ENCODE measurements around the gene GDPD1. TPM values are rescaled to one million over a fixed set of nuclear protein-coding genes. Genes with fewer than 3 reads are reported as not detected.

The GDPD1 gene
- total and polyA plus RNA-seq, 2 donors (not counting 3 experiments of a cell fraction or from before 2014, with no cell fraction given) = 2.5 to 4.9 TPM

GRCh38 chr17:59172436-59173004 is 47.8 kb upstream of the GDPD1 start:
- H3K4me2 ChIP-seq (ENCODE audit: insufficient read depth, low read length) = no peak overlapping the region
- no TSS peak for BruUV-seq (replicated peaks)
- H2AFZ ChIP-seq (ENCODE audit: low read depth, low read length) = no peak overlapping the region
- H3K9me3 ChIP-seq (replicated peaks; ENCODE audit: control insufficient read depth, insufficient read depth, low read length) = no peaks in the 10 kb centered on the region
- peaks cover 2% of the 10 kb centered on the region for H3K4me1 ChIP-seq (ENCODE audit: control insufficient read depth, extremely low read depth, insufficient read depth, low read length)
- no peak overlapping the region for H3K9ac ChIP-seq (replicated peaks; ENCODE audit: extremely low read depth, insufficient read depth, low read length)
- DNase-seq (ENCODE audit: low read depth, low spot score) (no peak), FAIRE-seq (no peak)
- H3K9me1 ChIP-seq (replicated peaks; ENCODE audit: control insufficient read depth, extremely low read depth, insufficient read depth, low read length) = no peaks in the 10 kb centered on the region
- no peaks in the 10 kb centered on the region for H4K20me1 ChIP-seq (replicated peaks; ENCODE audit: control insufficient read depth, extremely low read depth, insufficient read depth, low read length)
- peaks cover 4 to 10% of the 10 kb centered on the region in 2 experiments for H3K36me3 ChIP-seq (ENCODE audit: control insufficient read depth in 2 of 2, extremely low read depth in 1 of 2, insufficient read depth in 2 of 2, low read length in 2 of 2)
- dilution Hi-C loops (cut with MboI; ENCODE audit: extremely low pct_ligation_motif_present, low sequenced_read_pairs) = no loop called here
- H3K27me3 ChIP-seq (ENCODE audit: control insufficient read depth in 2 of 2, insufficient read depth in 2 of 2, low read length in 2 of 2) = no peaks in the 10 kb centered on the region
- CTCF ChIA-PET = interaction anchor here (2.0 kb wide), 1 partner anchor 14 kb away, joined by 5 read pairs; no protein-coding TSS in a partner anchor
- TF ChIP-seq GATA2 (IDR thresholded peaks at IDR 0.05; ENCODE audit: insufficient read depth, insufficient read length, low read depth, low read length) (no peak), MYC (IDR thresholded peaks at IDR 0.05; ENCODE audit: low read depth, low read length) (no peak), MAX (IDR thresholded peaks at IDR 0.05; ENCODE audit: insufficient read depth, insufficient read length) (no peak), FOS (IDR thresholded peaks at IDR 0.05; ENCODE audit: borderline replicate concordance, insufficient read depth, low read length) (no peak), POLR2A (IDR thresholded peaks at IDR 0.05; ENCODE audit: low read depth, low read length) (no peak), JUN (IDR thresholded peaks at IDR 0.05; ENCODE audit: borderline replicate concordance, insufficient read depth, insufficient read length, low read depth) (no peak), CTCF (IDR thresholded peaks at IDR 0.05; ENCODE audit: extremely low read depth in 1 of 2, insufficient read depth in 1 of 2, low read depth in 1 of 2, low read length in 2 of 2) (no peak), POLR2AphosphoS5 (IDR thresholded peaks at IDR 0.05; ENCODE audit: insufficient read depth, low read depth, low read length) (no peak), EZH2 (IDR thresholded peaks at IDR 0.05; ENCODE audit: borderline replicate concordance, low read depth, low read length, severe bottlenecking) (no peak)
- POLR2A ChIA-PET = no interaction called here
- H3K79me2 ChIP-seq (ENCODE audit: control insufficient read depth, insufficient read depth, low read length) = peaks cover 62% of the 10 kb centered on the region
- H3K4me3 ChIP-seq (replicated peaks in 1 of 3; ENCODE audit: insufficient read depth in 1 of 3, low read depth in 1 of 3, low read length in 3 of 3) = no peak overlapping the region
- H3K27ac ChIP-seq (ENCODE audit: insufficient read depth, low read depth, low read length) = no peak overlapping the region
- intact Hi-C loops (cut with micrococcal nuclease) = no loop called here

All from endothelial cell of umbilical vein (primary cell).